ENCODE measurements around the gene NFYC. TPM values are rescaled to one million over a fixed set of nuclear protein-coding genes. Genes with fewer than 3 reads are reported as not detected.

The NFYC gene
- total RNA-seq, 1 experiment from 2014 or later: 63.3 TPM

DNA sequence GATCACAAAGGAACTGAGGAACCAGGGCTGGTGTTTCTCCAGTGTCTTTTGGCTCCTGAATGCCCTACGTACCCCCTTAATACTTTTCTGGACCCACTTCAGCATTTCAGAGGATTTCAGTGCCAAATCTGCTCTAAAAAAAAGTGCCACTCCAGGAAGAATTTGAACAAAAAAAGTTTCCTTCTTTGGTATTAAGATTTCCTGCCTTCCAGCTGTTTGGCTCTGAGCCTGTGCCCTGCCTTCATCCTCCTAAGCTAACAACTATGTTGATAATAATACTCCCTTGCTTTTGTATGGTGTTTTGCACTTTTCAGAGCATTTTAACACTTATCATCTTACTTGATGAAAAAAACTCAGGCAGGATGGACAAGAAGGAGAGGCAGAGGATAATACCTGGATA lies 15.0 kb upstream of the NFYC start:
- no peak for ATAC-seq
- intact Hi-C loops (cut with micrococcal nuclease): no loop called here
- CTCF ChIA-PET: no interaction called here

GRCh38 chr1:40679165-40679953 lies 12.1 kb upstream of the NFYC start:
- Histone ChIP-seq H3K9me2 (ENCODE audit: insufficient read depth) (no peaks in the 10 kb centered on the region; the same call in 1 of the 2 replicates), H3K27me3 (ENCODE audit: insufficient read depth, low read length) (no peaks in the 10 kb centered on the region), H3K36me3 (ENCODE audit: control insufficient read depth in 1 of 2, insufficient read depth in 2 of 2, low read length in 2 of 2) (no peaks in the 10 kb centered on the region), H3K4me3 (replicated peaks in 1 of 2; ENCODE audit: low read depth in 1 of 2, low read length in 2 of 2) (no peak overlapping the region), H3K79me2 (ENCODE audit: insufficient read depth, low read length) (no peaks in the 10 kb centered on the region), H3K27ac (ENCODE audit: low read depth, low read length) (no peak overlapping the region), H3K4me1 (ENCODE audit: control insufficient read depth in 1 of 2, insufficient read depth in 2 of 2, low read length in 2 of 2) (no peaks in the 10 kb centered on the region), H3K9ac (ENCODE audit: low read length) (no peak overlapping the region), H2AFZ (ENCODE audit: low read depth, low read length, poor library complexity, severe bottlenecking) (no peak overlapping the region), H3K4me2 (ENCODE audit: low read length) (no peak overlapping the region), H3K9me3 (ENCODE audit: control insufficient read depth in 1 of 2, insufficient read depth in 1 of 2, low read depth in 1 of 2, low read length in 2 of 2) (no peaks in the 10 kb centered on the region), H4K20me1 (ENCODE audit: insufficient read depth) (no peaks in the 10 kb centered on the region)
- ChIA-PET RAD21 (ENCODE audit: low non-redundant PET in 1 of 2, low total read pairs in 2 of 2, uncharacterized antibody in 2 of 2, unreplicated experiment in 2 of 2) (no interaction called here), POLR2A (interaction anchor here (1.3 kb wide), 1 partner anchor 10 kb away, joined by 3 read pairs; no protein-coding TSS in a partner anchor), CTCF (interaction anchor here (3.8 kb wide), 1 partner anchor 10 kb away, joined by 12 read pairs; no protein-coding TSS in a partner anchor)
- intact Hi-C loops (cut with micrococcal nuclease): no loop called here
- BruUV-seq (replicated peaks): no TSS peak
- ATAC-seq (peak; percentile 32; the same call in 1 of the 2 replicates), DNase-seq (ENCODE audit: low read depth, low spot score) (no peak)
- TF ChIP-seq, protein P1, sequence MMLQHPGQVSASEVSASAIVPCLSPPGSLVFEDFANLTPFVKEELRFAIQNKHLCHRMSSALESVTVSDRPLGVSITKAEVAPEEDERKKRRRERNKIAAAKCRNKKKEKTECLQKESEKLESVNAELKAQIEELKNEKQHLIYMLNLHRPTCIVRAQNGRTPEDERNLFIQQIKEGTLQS (IDR thresholded peaks at IDR 0.05): no peak
- TF ChIP-seq CBX3 (IDR thresholded peaks at IDR 0.05; ENCODE audit: low read depth) (no peak), CTCF (IDR thresholded peaks at IDR 0.05 in 2 of 3, conservative IDR thresholded peaks at IDR 0.05 in 1 of 3; ENCODE audit: borderline replicate concordance in 1 of 3, insufficient read depth in 1 of 3, low read depth in 2 of 3, low read length in 2 of 3) (no peak), ELF1 (IDR thresholded peaks at IDR 0.05; ENCODE audit: borderline replicate concordance, low read depth) (no peak), FOSL1 (IDR thresholded peaks at IDR 0.05; ENCODE audit: low read depth) (no peak), YY1 (IDR thresholded peaks at IDR 0.05; ENCODE audit: extremely low read depth, insufficient replicate concordance, low read depth, low read length) (no peak), SIN3A (IDR thresholded peaks at IDR 0.05; ENCODE audit: low read depth) (no peak), ZFX (IDR thresholded peaks at IDR 0.05) (no peak)

More for the DNA sequence above, 15.0 kb upstream of the NFYC start:
- no TSS peak for BruUV-seq (replicated peaks)
- no peak overlapping the region for H3K27ac ChIP-seq (ENCODE audit: low read depth, low read length)
- H3K36me3 ChIP-seq (ENCODE audit: control insufficient read depth in 1 of 2, insufficient read depth in 2 of 2, low read length in 2 of 2): no peaks in the 10 kb centered on the region
- POLR2A ChIA-PET: no interaction called here
- no peaks in the 10 kb centered on the region for H3K9me2 ChIP-seq (ENCODE audit: insufficient read depth)
- DNase-seq (ENCODE audit: low read depth, low spot score): no peak
- no peak for TF ChIP-seq ZNF274 (IDR thresholded peaks at IDR 0.05; ENCODE audit: low read depth, low read length)
- no peak for TF ChIP-seq POLR2A (IDR thresholded peaks at IDR 0.05; ENCODE audit: borderline replicate concordance, extremely low read depth, insufficient read depth, insufficient read length)
- TF ChIP-seq YY1 (IDR thresholded peaks at IDR 0.05; ENCODE audit: extremely low read depth, insufficient replicate concordance, low read depth, low read length): no peak
- no peak for TF ChIP-seq ELF1 (IDR thresholded peaks at IDR 0.05; ENCODE audit: borderline replicate concordance, low read depth)
- no peak for TF ChIP-seq EGR1 (IDR thresholded peaks at IDR 0.05; ENCODE audit: low read depth)
- no peak for TF ChIP-seq JUND (IDR thresholded peaks at IDR 0.05)
- TF ChIP-seq RAD21 (IDR thresholded peaks at IDR 0.05; ENCODE audit: low read depth): no peak
- TF ChIP-seq, protein P1 (IDR thresholded peaks at IDR 0.05): no peak
- TF ChIP-seq EZH2phosphoT487 (IDR thresholded peaks at IDR 0.05; ENCODE audit: borderline replicate concordance): no peak
- no peak for TF ChIP-seq EZH2 (IDR thresholded peaks at IDR 0.05)
- TF ChIP-seq POLR2AphosphoS5 (IDR thresholded peaks at IDR 0.05; ENCODE audit: low read depth, low read length): no peak
- H3K4me1 ChIP-seq (ENCODE audit: control insufficient read depth in 1 of 2, insufficient read depth in 2 of 2, low read length in 2 of 2): no peaks in the 10 kb centered on the region
- RAD21 ChIA-PET (ENCODE audit: low non-redundant PET in 1 of 2, low total read pairs in 2 of 2, uncharacterized antibody in 2 of 2, unreplicated experiment in 2 of 2): no interaction called here
- H3K27me3 ChIP-seq (ENCODE audit: insufficient read depth, low read length): no peaks in the 10 kb centered on the region
- no peak overlapping the region for H2AFZ ChIP-seq (ENCODE audit: low read depth, low read length, poor library complexity, severe bottlenecking)
- H4K20me1 ChIP-seq (ENCODE audit: insufficient read depth): no peaks in the 10 kb centered on the region
- no peaks in the 10 kb centered on the region for H3K79me2 ChIP-seq (ENCODE audit: insufficient read depth, low read length)
- no peak overlapping the region for H3K4me3 ChIP-seq (replicated peaks in 1 of 2; ENCODE audit: low read depth in 1 of 2, low read length in 2 of 2)
- H3K9ac ChIP-seq (ENCODE audit: low read length): no peak overlapping the region
- H3K9me3 ChIP-seq (ENCODE audit: control insufficient read depth in 1 of 2, insufficient read depth in 1 of 2, low read depth in 1 of 2, low read length in 2 of 2): no peaks in the 10 kb centered on the region
- no peak overlapping the region for H3K4me2 ChIP-seq (ENCODE audit: low read length)
